Stomach (tissue), 9 donors: ENCODE results near the gene GAL3ST3. TPM values are rescaled to one million over a fixed set of nuclear protein-coding genes. Genes with fewer than 3 reads are reported as not detected.
"Not testable (repeated sequence)": the region's sequence is repeated elsewhere in the genome, so short reads cannot be mapped to it uniquely, and the experiment has no call there.

Source experiments
- DNase-seq, 2 donors: peaks; one replicate each; pipeline versions ENCODE4 v3.0.0 to v3.0.0-alpha.2; 2013 to 2019
- H3K27ac ChIP-seq, 5 donors: fragments of 200-600 bp in 4 of 5; sonication (generic) in 4 of 5; one replicate each; pipeline ENCODE4 v1.5.1; 2013 to 2019; ENCODE audit warnings: mild to moderate bottlenecking in 1 of 5, moderate library complexity in 1 of 5
- H3K27me3 ChIP-seq, 3 donors: fragments of 200-600 bp; sonication (generic); one replicate each; pipeline ENCODE4 v1.5.1; 2017 to 2019; ENCODE audit warnings: mixed run types in 1 of 3
- H3K36me3 ChIP-seq, 4 donors: fragments of 200-600 bp; sonication (generic); 1 replicate in 3 of 4; 2 replicates in 1 of 4; pipeline ENCODE4 v1.5.1; 2016 to 2019
- H3K4me1 ChIP-seq, 4 donors: fragments of 200-600 bp; sonication (generic); one replicate each; pipeline ENCODE4 v1.5.1; 2016 to 2019
- H3K4me3 ChIP-seq, 4 donors: fragments of 200-600 bp; sonication (generic) in 3 of 4; one replicate each; pipeline ENCODE4 v1.5.1; 2016 to 2019; ENCODE audit warnings: mild to moderate bottlenecking in 1 of 4
- H3K9me3 ChIP-seq, 4 donors: fragments of 200-600 bp; sonication (generic); one replicate each; pipeline ENCODE4 v1.5.1; 2016 to 2019
- CTCF ChIP-seq, 7 experiments: fragments of 450-650 bp in 4 of 7; fragments of 200-600 bp in 3 of 7; sonication (generic) in 3 of 7; IDR thresholded peaks; one replicate each; pipeline ENCODE4 v1.5.1; 2016 to 2019; ENCODE audit warnings: antibody characterized with exemption in 7 of 7, control low read depth in 2 of 7, mild to moderate bottlenecking in 1 of 7
- EP300 ChIP-seq: sonication (generic); formaldehyde crosslinking; IDR thresholded peaks from one replicate; pipeline ENCODE4 v1.6.1; 2017; ENCODE audit warnings: antibody characterized with exemption
- POLR2A ChIP-seq, 4 donors: fragments of 450-650 bp; IDR thresholded peaks; one replicate each; pipeline ENCODE4 v1.6.1; 2016; ENCODE audit warnings: antibody characterized with exemption in 4 of 4, control low read depth in 2 of 4, mild to moderate bottlenecking in 1 of 4, moderate library complexity in 1 of 4
- POLR2AphosphoS5 ChIP-seq, 3 donors: sonication (generic); formaldehyde crosslinking; IDR thresholded peaks; one replicate each; pipeline ENCODE4 v1.6.1; 2016; ENCODE audit warnings: antibody characterized with exemption in 3 of 3
- whole genome bisulfite sequencing, 5 donors: extraction: QIAGEN DNeasy Blood & Tissue Kit in 3 of 5; methylation state at CpG; one replicate each; pipeline versions ENCODE4 v1.1.5 to v1.1.7; 2013 to 2018; 5-methylcytosine and 5-hydroxymethylcytosine counted together
- intact Hi-C: fragments of 100-400 bp; cut with DNase I; formaldehyde crosslinking; loops from one replicate; pipeline ENCODE4 v1.15.1; 2023; ENCODE audit warnings: low total_unique reads
- polyA plus RNA-seq, 3 donors: library from polyadenylated mRNA; stranded (reverse); fragments of 200-250 nt; gene quantifications; one replicate each; pipeline ENCODE4 v1.2.3, GENCODE V29; 2013
- total RNA-seq, 5 donors: library from RNA; depleted of rRNA; stranded (reverse); fragments of >200 nt; gene quantifications; one replicate each; pipeline versions ENCODE4 v1.1.0 to v1.2.3, GENCODE V29; 2014 to 2016
- donor health status: healthy with polysubstance abuse.
- donor health status: Bipolar disorder and iron deficiency.
- donor health status: healthy.

Gene GAL3ST3
- total and polyA plus RNA-seq, 8 donors: not detected

- H3K27ac ChIP-seq: no peak within 1 kb of the TSS
- peaks cover 3 to 18% (median 13%) of the 10 kb centered on the region in 4 donors for H3K4me1 ChIP-seq
- no peaks in the 10 kb centered on the region for H3K36me3 ChIP-seq
- intact Hi-C loops: no loop called here
- WGBS, 5 donors: 82 to 93% (median 88%) methylated on average over 17 to 18 of the region's 18 CpGs
- DNase-seq: no peak
- TF ChIP-seq EP300 (no peak), POLR2AphosphoS5 (IDR thresholded peaks at IDR 0.05) (no peak), CTCF (IDR thresholded peaks at IDR 0.05) (no peak), POLR2A (IDR thresholded peaks at IDR 0.05) (no peak)
- H3K9me3 ChIP-seq: no peaks in the 10 kb centered on the region
- H3K27me3 ChIP-seq: peaks cover 0 to 16% (median 6%) of the 10 kb centered on the region in 3 donors
- no peak within 1 kb of the TSS for H3K4me3 ChIP-seq
Measured at GRCh38 chr11:66026017-66026529, 22.9 kb downstream of the GAL3ST3 start, which contains the start of gene CATSPER1. CATSPER1 (minus strand) TSS chr11:66026479; CDS start chr11:66026379, 100 bp downstream.

DNA sequence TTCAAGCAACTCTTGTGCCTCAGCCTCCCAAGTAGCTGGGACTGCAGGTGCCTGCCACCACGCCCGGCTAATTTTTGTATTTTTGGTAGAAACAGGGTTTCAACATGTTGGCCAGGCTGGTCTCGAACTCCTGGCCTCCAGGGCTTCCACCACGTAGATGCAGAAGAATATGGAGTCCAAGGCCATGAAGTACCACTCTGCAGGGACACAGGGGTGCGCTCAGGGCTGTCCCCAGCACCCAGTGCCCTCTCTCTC lies 25.8 kb downstream of the GAL3ST3 start:
- H3K27ac ChIP-seq, H3K4me3 ChIP-seq, intact Hi-C loops, H3K9me3 ChIP-seq, H3K36me3 ChIP-seq, DNase-seq: not testable (repeated sequence)
- 59 to 78% (median 76%) methylated on average over 4 to 5 of the region's 5 CpGs for WGBS, 5 donors
- H3K27me3 ChIP-seq: peaks cover 0 to 12% (median 2%) of the 10 kb centered on the region in 3 donors
- peaks cover 3 to 23% (median 13%) of the 10 kb centered on the region in 4 donors for H3K4me1 ChIP-seq

DNA sequence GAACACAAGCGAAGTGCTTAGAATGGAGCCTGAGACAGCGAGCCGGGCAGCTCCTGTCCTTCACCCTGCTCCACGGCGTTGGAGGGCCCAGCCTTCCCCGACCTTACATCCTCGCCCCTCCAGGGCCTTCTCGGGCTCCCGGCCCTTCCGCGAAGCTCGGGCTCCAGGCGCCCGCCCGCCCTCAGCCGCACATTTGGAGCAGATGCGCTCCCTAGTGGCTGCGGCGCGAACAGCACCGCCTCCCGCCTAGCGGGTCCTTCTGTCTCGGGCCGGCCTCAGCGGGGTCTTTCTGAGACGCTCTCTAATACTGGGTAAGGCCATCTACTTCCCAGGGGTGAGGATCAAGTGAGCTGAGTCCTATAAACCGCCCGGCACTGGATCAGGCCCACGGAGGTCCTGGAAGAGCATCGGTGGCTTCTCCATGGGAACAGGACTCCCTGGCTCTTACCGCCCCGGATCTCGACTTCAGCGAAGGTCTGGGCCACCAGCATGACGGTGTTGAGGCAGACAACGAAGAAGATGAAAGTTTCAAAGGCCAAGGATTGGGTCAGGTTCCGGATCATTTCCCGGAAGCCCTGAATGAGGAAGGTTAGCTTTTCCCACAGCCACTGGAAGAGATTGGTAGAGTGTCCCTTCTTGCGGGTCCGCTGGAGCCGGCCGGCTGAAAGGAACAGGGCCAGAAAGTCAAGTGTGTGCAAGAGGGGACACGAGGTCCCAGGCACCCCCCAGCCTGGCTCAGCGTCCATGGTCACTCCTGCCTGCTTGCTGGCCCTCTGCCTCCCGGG lies 26.4 kb downstream of the GAL3ST3 start:
- WGBS, 5 donors: 17 to 37% (median 21%) methylated on average over 23 to 46 of the region's 46 CpGs
- TF ChIP-seq CTCF (IDR thresholded peaks at IDR 0.05) (peak in 5 of 7 experiments; percentile 74 to 99 (median 97)), EP300 (no peak)
- Histone ChIP-seq H3K27ac (no peak overlapping the region), H3K9me3 (no peaks in the 10 kb centered on the region), H3K36me3 (no peaks in the 10 kb centered on the region), H3K4me3 (peak overlapping the region in 3 of 4 donors; percentile 19 to 33 (median 23)), H3K4me1 (peaks cover 3 to 23% (median 13%) of the 10 kb centered on the region in 4 donors), H3K27me3 (peaks cover 0 to 10% (median 0%) of the 10 kb centered on the region in 3 donors)
- DNase-seq: peak; percentile 83 to 87
- intact Hi-C loops: no loop called here

- peak overlapping the region in 1 of 5 donors; percentile 15 for H3K27ac ChIP-seq
- 75 to 83% (median 80%) methylated on average over 17 to 25 of the region's 25 CpGs for WGBS, 5 donors
- H3K27me3 ChIP-seq: peaks cover 0 to 10% (median 0%) of the 10 kb centered on the region in 3 donors
- H3K4me1 ChIP-seq: peaks cover 3 to 23% (median 13%) of the 10 kb centered on the region in 4 donors
- no peaks in the 10 kb centered on the region for H3K9me3 ChIP-seq
- no peak overlapping the region for H3K4me3 ChIP-seq
- DNase-seq: peak in 1 of 2 donors; percentile 41
- TF ChIP-seq POLR2AphosphoS5 (IDR thresholded peaks at IDR 0.05) (no peak), CTCF (IDR thresholded peaks at IDR 0.05) (no peak), EP300 (no peak), POLR2A (IDR thresholded peaks at IDR 0.05) (no peak)
- intact Hi-C loops: no loop called here
- no peaks in the 10 kb centered on the region for H3K36me3 ChIP-seq
Measured at GRCh38 chr11:66020618-66021357, 28.2 kb downstream of the GAL3ST3 start.
